ENCODE measurements around the gene BARD1.
"Not testable (repeated sequence)": the region's sequence is repeated elsewhere in the genome, so short reads cannot be mapped to it uniquely, and the experiment has no call there.

Gene BARD1

GRCh38 chr2:214730800-214731407 is 78.6 kb downstream of the BARD1 start:
- H3K36me3 Mint-ChIP-seq (ENCODE audit: low read depth) = peaks cover 17% of the 10 kb centered on the region
- H3K27ac Mint-ChIP-seq = no peak overlapping the region
- no peaks in the 10 kb centered on the region for H3K9me3 Mint-ChIP-seq
- H3K27me3 Mint-ChIP-seq (ENCODE audit: low read depth) = no peaks in the 10 kb centered on the region
- H3K4me3 Mint-ChIP-seq = no peak overlapping the region
- H3K4me1 Mint-ChIP-seq (ENCODE audit: low read depth) = no peaks in the 10 kb centered on the region

- H3K4me1 Mint-ChIP-seq (ENCODE audit: low read depth) = no peaks in the 10 kb centered on the region
- no peaks in the 10 kb centered on the region for H3K27me3 Mint-ChIP-seq (ENCODE audit: low read depth)
- H3K27ac Mint-ChIP-seq = no peak overlapping the region
- H3K36me3 Mint-ChIP-seq (ENCODE audit: low read depth) = peaks cover 23% of the 10 kb centered on the region
- H3K9me3 Mint-ChIP-seq = no peaks in the 10 kb centered on the region
- no peak overlapping the region for H3K4me3 Mint-ChIP-seq
Measured at GRCh38 chr2:214730248-214730647, 79.2 kb downstream of the BARD1 start.

GRCh38 chr2:214724741-214725140 is 84.7 kb downstream of the BARD1 start:
- Mint-ChIP-seq H3K36me3 (ENCODE audit: low read depth) (peaks cover 54% of the 10 kb centered on the region), H3K27ac (no peak overlapping the region), H3K4me1 (ENCODE audit: low read depth) (no peaks in the 10 kb centered on the region), H3K9me3 (peaks cover 16% of the 10 kb centered on the region), H3K4me3 (no peak overlapping the region), H3K27me3 (ENCODE audit: low read depth) (no peaks in the 10 kb centered on the region)

GRCh38 chr2:214717837-214718236 is 91.6 kb downstream of the BARD1 start:
- not testable (repeated sequence) for H3K4me3 Mint-ChIP-seq; H3K27ac Mint-ChIP-seq; H3K27me3 Mint-ChIP-seq (ENCODE audit: low read depth); H3K4me1 Mint-ChIP-seq (ENCODE audit: low read depth)
- Mint-ChIP-seq H3K36me3 (ENCODE audit: low read depth) (peaks cover 33% of the 10 kb centered on the region), H3K9me3 (peaks cover 21% of the 10 kb centered on the region)

- H3K36me3 Mint-ChIP-seq (ENCODE audit: low read depth) = peaks cover 32% of the 10 kb centered on the region
Measured at GRCh38 chr2:214716811-214717560, 92.5 kb downstream of the BARD1 start.

GRCh38 chr2:214715025-214715424 is 94.5 kb downstream of the BARD1 start:
- H3K27me3 Mint-ChIP-seq (ENCODE audit: low read depth) = no peaks in the 10 kb centered on the region
- peaks cover 19% of the 10 kb centered on the region for H3K36me3 Mint-ChIP-seq (ENCODE audit: low read depth)
- no peak overlapping the region for H3K27ac Mint-ChIP-seq
- H3K4me3 Mint-ChIP-seq = no peak overlapping the region
- H3K4me1 Mint-ChIP-seq (ENCODE audit: low read depth) = peaks cover 5% of the 10 kb centered on the region
- H3K9me3 Mint-ChIP-seq = peaks cover 5% of the 10 kb centered on the region

More at GRCh38 chr2:214716811-214717560, 92.5 kb downstream of the BARD1 start:
- H3K9me3 Mint-ChIP-seq = peaks cover 21% of the 10 kb centered on the region
- no peaks in the 10 kb centered on the region for H3K27me3 Mint-ChIP-seq (ENCODE audit: low read depth)
- H3K4me1 Mint-ChIP-seq (ENCODE audit: low read depth) = peaks cover 5% of the 10 kb centered on the region
- H3K4me3 Mint-ChIP-seq = no peak overlapping the region
- no peak overlapping the region for H3K27ac Mint-ChIP-seq

GRCh38 chr2:214713080-214713830 is 96.2 kb downstream of the BARD1 start:
- H3K4me3 Mint-ChIP-seq = no peak overlapping the region
- no peaks in the 10 kb centered on the region for H3K27me3 Mint-ChIP-seq (ENCODE audit: low read depth)
- peaks cover 4% of the 10 kb centered on the region for H3K4me1 Mint-ChIP-seq (ENCODE audit: low read depth)
- H3K36me3 Mint-ChIP-seq (ENCODE audit: low read depth) = peaks cover 10% of the 10 kb centered on the region
- peaks cover 4% of the 10 kb centered on the region for H3K9me3 Mint-ChIP-seq
- no peak overlapping the region for H3K27ac Mint-ChIP-seq

- Mint-ChIP-seq H3K9me3 (no peaks in the 10 kb centered on the region), H3K4me3 (no peak overlapping the region), H3K27ac (no peak overlapping the region), H3K27me3 (ENCODE audit: low read depth) (no peaks in the 10 kb centered on the region), H3K4me1 (ENCODE audit: low read depth) (no peaks in the 10 kb centered on the region), H3K36me3 (ENCODE audit: low read depth) (no peaks in the 10 kb centered on the region)
Measured at GRCh38 chr2:214710729-214711128, 98.8 kb downstream of the BARD1 start.

GRCh38 chr2:214706986-214707385 is 102.5 kb downstream of the BARD1 start:
- Mint-ChIP-seq H3K4me3 (no peak overlapping the region), H3K27me3 (ENCODE audit: low read depth) (peaks cover 11% of the 10 kb centered on the region), H3K9me3 (no peaks in the 10 kb centered on the region), H3K27ac (no peak overlapping the region), H3K4me1 (ENCODE audit: low read depth) (no peaks in the 10 kb centered on the region), H3K36me3 (ENCODE audit: low read depth) (no peaks in the 10 kb centered on the region)

GRCh38 chr2:214699236-214699635 is 110.2 kb downstream of the BARD1 start:
- Mint-ChIP-seq H3K4me3 (no peak overlapping the region), H3K4me1 (ENCODE audit: low read depth) (no peaks in the 10 kb centered on the region), H3K27ac (no peak overlapping the region), H3K9me3 (peaks cover 3% of the 10 kb centered on the region), H3K27me3 (ENCODE audit: low read depth) (peaks cover 11% of the 10 kb centered on the region), H3K36me3 (ENCODE audit: low read depth) (no peaks in the 10 kb centered on the region)

GRCh38 chr2:214696681-214697080 is 112.8 kb downstream of the BARD1 start:
- no peaks in the 10 kb centered on the region for H3K4me1 Mint-ChIP-seq (ENCODE audit: low read depth)
- no peaks in the 10 kb centered on the region for H3K36me3 Mint-ChIP-seq (ENCODE audit: low read depth)

GRCh38 chr2:214695789-214696188 is 113.7 kb downstream of the BARD1 start:
- Mint-ChIP-seq H3K4me3 (no peak overlapping the region), H3K36me3 (ENCODE audit: low read depth) (no peaks in the 10 kb centered on the region), H3K27me3 (ENCODE audit: low read depth) (peaks cover 5% of the 10 kb centered on the region), H3K4me1 (ENCODE audit: low read depth) (no peaks in the 10 kb centered on the region), H3K27ac (no peak overlapping the region), H3K9me3 (peaks cover 3% of the 10 kb centered on the region)

More at GRCh38 chr2:214696681-214697080, 112.8 kb downstream of the BARD1 start:
- Mint-ChIP-seq H3K27ac (no peak overlapping the region), H3K9me3 (peaks cover 3% of the 10 kb centered on the region), H3K4me3 (no peak overlapping the region), H3K27me3 (ENCODE audit: low read depth) (peaks cover 5% of the 10 kb centered on the region)

- Mint-ChIP-seq H3K4me1 (ENCODE audit: low read depth) (peaks cover 11% of the 10 kb centered on the region), H3K27ac (peak overlapping the region; percentile 27), H3K4me3 (peak overlapping the region; percentile 83)
- H3K36me3 Mint-ChIP-seq (ENCODE audit: low read depth); H3K9me3 Mint-ChIP-seq; H3K27me3 Mint-ChIP-seq (ENCODE audit: low read depth): not testable (repeated sequence)
Measured at GRCh38 chr2:214683557-214683956, 125.9 kb downstream of the BARD1 start.

- no peak overlapping the region for H3K27ac Mint-ChIP-seq
- peaks cover 3% of the 10 kb centered on the region for H3K27me3 Mint-ChIP-seq (ENCODE audit: low read depth)
- H3K9me3 Mint-ChIP-seq = no peaks in the 10 kb centered on the region
- peaks cover 11% of the 10 kb centered on the region for H3K4me1 Mint-ChIP-seq (ENCODE audit: low read depth)
- no peak overlapping the region for H3K4me3 Mint-ChIP-seq
- H3K36me3 Mint-ChIP-seq (ENCODE audit: low read depth) = no peaks in the 10 kb centered on the region
Measured at GRCh38 chr2:214679736-214680135, 129.7 kb downstream of the BARD1 start.

Data from T-helper 1 cell treated with Interleukin-12 subunit alpha and Interleukin-12 subunit beta and Interleukin-4 antibody, amounts not matched to agents 30 μg/mL and 1 μg/mL, for 36 hours (primary cell).